ENCODE data around the gene CAMSAP1.
"Not testable (repeated sequence)": the region's sequence is repeated elsewhere in the genome, so short reads cannot be mapped to it uniquely, and the experiment has no call there.

The CAMSAP1 gene

GRCh38 chr9:135895202-135895848 is 12.0 kb downstream of the CAMSAP1 start:
- DNase-seq: no peak

GRCh38 chr9:135893104-135893503 is 14.2 kb downstream of the CAMSAP1 start:
- DNase-seq: no peak

GRCh38 chr9:135892327-135892726 is 15.0 kb downstream of the CAMSAP1 start:
- DNase-seq: not testable (repeated sequence)

- no peak for DNase-seq
These were observed 16.2 kb downstream of the CAMSAP1 start for GRCh38 chr9:135891027-135891631.

GRCh38 chr9:135890190-135891026 is 16.9 kb downstream of the CAMSAP1 start:
- no peak for DNase-seq

GRCh38 chr9:135889564-135890189 is 17.7 kb downstream of the CAMSAP1 start:
- DNase-seq: no peak

- DNase-seq: no peak
These were observed 18.5 kb downstream of the CAMSAP1 start for GRCh38 chr9:135888766-135889394.

GRCh38 chr9:135888126-135888765 is 19.1 kb downstream of the CAMSAP1 start:
- DNase-seq: no peak

- no peak for DNase-seq
These were observed 19.7 kb downstream of the CAMSAP1 start for GRCh38 chr9:135887585-135888050.

- no peak for DNase-seq
These were observed 20.3 kb downstream of the CAMSAP1 start for GRCh38 chr9:135887021-135887507.

- no peak for DNase-seq
These were observed 21.0 kb downstream of the CAMSAP1 start for GRCh38 chr9:135886147-135886981.

GRCh38 chr9:135885100-135885853 is 22.1 kb downstream of the CAMSAP1 start:
- DNase-seq: no peak

GRCh38 chr9:135884328-135885035 is 22.9 kb downstream of the CAMSAP1 start:
- DNase-seq: no peak

GRCh38 chr9:135883410-135884089 is 23.8 kb downstream of the CAMSAP1 start:
- DNase-seq: no peak

GRCh38 chr9:135882011-135882410 is 25.3 kb downstream of the CAMSAP1 start:
- no peak for DNase-seq

GRCh38 chr9:135880438-135880837 is 26.9 kb downstream of the CAMSAP1 start:
- no peak for DNase-seq

- no peak for DNase-seq
These were observed 27.7 kb downstream of the CAMSAP1 start for GRCh38 chr9:135879619-135880018.

GRCh38 chr9:135879237-135879601 is 28.1 kb downstream of the CAMSAP1 start:
- no peak for DNase-seq

All from SW 1271 (cell line).